Urothelium cell line (cell line): ENCODE measurements around the gene PRKG1.
"Not testable (repeated sequence)": the region's sequence is repeated elsewhere in the genome, so short reads cannot be mapped to it uniquely, and the experiment has no call there.

Source experiments
- DNase-seq: peaks from one replicate; pipeline ENCODE4 v3.0.0; 2011; ENCODE audit warnings: low spot score, mixed read lengths
- FAIRE-seq: peaks from 2 replicates; lab custom pipeline; 2011; peaks lifted over from hg19 to GRCh38; lab: Jason Lieb, UNC

The PRKG1 gene

DNA sequence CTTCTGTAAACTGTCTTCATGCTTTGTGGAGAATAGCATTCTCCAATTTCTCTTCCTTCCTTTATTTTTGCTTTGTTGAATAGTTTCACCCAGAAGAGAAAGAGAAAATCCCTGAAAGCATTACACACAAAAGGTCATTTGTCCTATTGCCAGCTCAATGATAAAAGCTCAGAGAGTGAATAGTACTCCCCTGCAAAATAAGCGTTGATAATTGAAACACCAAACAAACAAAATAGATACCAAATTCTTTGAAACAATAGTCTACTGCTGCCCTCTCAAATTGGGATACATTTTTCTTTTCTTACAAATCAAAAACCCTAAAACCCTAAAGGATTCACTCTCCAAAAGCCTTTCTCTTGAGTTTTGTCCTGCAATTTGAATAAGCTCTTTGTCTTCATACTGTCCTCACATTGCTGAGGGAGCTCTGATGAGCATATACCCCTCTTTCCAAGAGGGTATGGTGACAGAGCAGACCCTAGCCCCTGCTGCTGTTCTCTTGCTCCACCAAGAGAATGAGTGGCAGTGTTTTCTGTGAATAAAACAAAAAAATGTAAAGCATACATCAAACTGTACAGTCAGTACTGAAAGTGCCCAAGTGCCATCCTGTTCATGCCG is 490.7 kb downstream of the PRKG1 start:
- DNase-seq (no peak), FAIRE-seq (no peak)

DNA sequence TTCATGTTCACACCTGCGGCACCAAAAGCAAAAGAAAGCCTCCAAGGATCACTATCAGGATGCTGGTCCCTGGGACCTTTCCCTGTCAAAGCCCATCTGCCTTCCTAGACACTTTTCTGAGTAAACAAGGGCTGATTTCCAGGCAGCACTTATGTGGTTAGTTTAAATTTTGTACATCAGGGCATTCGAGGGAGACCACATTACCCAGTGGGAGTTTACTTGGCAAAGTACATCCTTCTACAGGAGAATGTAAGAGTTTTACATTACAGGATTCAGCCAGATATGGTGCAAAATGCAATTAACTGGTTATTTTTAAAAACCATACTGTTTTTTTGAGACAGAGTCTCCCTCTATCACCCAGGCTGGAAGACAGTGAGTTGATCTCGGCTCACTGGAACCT is 493.0 kb downstream of the PRKG1 start:
- FAIRE-seq, result no peak
- DNase-seq, result no peak

- DNase-seq, result no peak
- no peak for FAIRE-seq
Measured at GRCh38 chr10:51569467-51569866, 495.2 kb downstream of the PRKG1 start.

DNA sequence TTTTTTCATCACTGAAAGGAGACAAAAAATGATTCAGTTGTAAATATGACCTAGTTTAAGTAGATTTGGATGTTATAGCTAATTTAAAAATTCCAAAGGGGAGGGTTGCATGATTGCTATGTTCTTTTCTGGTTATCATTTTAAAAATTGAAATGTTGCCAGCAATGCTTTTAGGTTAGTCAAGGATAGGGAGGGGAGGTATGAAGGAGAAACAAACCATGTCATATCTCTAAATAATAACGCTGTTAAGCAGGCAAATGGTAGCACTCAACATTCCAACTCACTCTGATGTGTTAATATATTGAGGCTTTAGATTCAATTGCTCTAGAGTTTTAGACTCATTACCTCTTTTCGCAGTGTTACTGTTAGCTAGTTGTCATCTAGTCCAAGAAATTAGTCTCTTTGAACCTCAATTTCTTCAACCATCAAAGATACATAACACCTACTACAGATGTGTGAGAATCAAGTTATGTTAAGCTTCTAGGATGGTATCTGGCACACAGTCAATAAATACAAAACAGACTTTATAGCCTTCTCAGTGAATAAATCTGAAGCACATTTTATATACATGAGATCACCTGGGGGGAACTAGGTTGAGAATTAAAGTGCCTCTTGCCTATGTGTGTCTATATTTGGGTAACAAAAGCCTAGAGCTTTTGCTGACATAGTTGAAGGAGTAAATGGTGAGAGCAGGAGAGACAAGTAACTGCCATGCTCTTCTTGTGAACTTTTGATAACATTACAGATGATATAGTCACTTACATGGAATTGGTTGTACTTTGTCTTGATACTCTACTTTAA is 500.2 kb downstream of the PRKG1 start:
- DNase-seq (no peak), FAIRE-seq (no peak)

GRCh38 chr10:51581196-51581595 is 506.9 kb downstream of the PRKG1 start:
- not testable (repeated sequence) for FAIRE-seq, DNase-seq

- FAIRE-seq (no peak), DNase-seq (no peak)
Measured at GRCh38 chr10:51583976-51584375, 509.7 kb downstream of the PRKG1 start.

- DNase-seq (no peak), FAIRE-seq (no peak)
Measured at GRCh38 chr10:51585742-51586141, 511.5 kb downstream of the PRKG1 start.

GRCh38 chr10:51588984-51589383 is 514.7 kb downstream of the PRKG1 start:
- no peak for DNase-seq
- no peak for FAIRE-seq

DNA sequence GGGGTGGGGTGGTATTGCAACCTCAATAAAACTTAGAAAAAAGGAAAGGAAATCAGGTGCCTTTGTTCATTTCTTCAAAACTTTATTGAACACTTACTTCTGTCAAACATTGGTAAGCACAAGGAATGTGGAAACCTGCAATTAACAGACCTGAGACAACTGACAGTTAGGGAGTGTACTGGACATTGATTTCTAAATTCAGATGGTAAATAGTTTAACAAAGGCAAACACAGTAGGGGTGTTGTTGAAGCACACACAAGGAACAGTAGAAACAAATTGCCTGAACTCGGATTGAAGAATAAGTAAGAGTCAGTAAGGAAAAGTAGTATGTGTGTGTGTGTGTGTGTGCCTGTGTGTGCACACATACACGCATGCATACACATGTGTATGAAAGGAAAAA is 516.5 kb downstream of the PRKG1 start:
- FAIRE-seq, result no peak
- no peak for DNase-seq

DNA sequence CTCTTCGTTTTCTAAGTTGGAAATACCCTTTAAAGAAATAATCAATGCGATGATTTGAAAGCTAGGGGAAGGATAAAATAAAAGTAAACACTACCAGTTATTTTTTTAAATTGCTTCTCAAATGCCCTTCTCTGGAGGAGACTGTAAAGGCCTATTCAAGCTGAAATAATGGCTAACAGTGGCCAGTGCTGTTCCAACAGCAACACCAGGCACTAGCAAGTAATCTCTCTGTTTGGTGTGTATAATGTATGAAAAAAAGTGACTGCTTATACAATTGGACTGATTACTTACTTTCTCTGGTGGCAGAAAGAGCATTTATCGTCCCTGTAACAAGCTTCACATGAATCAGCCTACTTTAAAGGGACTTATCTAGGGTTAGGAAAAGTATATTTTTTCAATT is 522.4 kb downstream of the PRKG1 start:
- FAIRE-seq, result no peak
- no peak for DNase-seq

GRCh38 chr10:51599647-51600046 is 525.4 kb downstream of the PRKG1 start:
- DNase-seq (no peak), FAIRE-seq (no peak)

GRCh38 chr10:51602326-51602725 is 528.0 kb downstream of the PRKG1 start:
- DNase-seq, result no peak
- FAIRE-seq, result no peak

DNA sequence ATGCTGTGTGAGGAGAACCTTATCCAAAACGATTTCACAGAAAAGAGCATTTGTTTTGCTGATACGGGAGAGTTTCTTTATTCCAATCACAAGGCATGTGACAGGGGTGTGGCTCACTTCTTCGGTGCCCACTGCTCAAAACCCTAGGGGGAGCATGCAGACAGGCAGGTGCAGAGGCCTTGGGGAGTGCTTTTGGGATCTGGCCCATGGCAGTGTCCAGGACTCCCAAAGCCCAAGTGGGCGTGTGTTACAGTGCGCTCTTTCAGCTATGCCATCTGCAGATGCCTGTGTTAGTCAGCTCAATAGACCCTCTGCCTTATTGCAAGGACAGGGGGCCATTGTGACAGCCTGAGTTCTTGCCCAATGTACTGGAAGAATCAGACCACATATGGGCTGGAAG is 530.3 kb downstream of the PRKG1 start:
- DNase-seq (no peak), FAIRE-seq (no peak)

DNA sequence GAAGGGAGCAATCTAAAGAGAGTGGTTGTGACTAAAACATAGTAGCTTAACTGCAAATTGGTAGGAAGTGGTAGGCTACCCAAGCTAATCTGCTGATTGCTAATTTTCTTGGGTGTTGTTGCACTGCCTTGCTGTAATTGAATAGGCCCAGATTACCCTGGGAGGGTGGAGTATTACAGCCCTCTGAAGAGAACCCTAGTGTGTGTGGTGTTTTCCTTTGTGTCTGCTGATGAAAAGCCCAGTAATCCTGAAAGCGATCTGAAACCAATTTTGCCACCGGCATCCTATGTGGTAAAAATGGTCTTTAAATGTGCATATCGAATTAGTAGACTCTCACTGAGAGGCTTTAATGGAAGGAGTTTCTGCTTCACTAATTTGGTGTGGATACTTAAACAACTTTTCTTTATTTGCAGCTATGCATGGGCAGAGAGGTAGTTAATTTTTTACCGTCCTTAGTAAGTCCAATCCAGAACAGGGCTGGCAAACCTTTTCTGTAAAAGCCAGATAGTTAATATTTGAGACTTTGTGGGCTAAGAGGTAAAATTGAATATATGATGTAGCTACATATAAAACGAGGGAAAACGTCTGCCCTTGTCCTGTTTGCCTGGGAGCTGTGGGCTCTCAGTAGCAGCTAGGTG is 532.7 kb downstream of the PRKG1 start:
- DNase-seq (no peak), FAIRE-seq (no peak)

GRCh38 chr10:51607463-51607835 is 533.2 kb downstream of the PRKG1 start:
- FAIRE-seq, result no peak
- no peak for DNase-seq

DNA sequence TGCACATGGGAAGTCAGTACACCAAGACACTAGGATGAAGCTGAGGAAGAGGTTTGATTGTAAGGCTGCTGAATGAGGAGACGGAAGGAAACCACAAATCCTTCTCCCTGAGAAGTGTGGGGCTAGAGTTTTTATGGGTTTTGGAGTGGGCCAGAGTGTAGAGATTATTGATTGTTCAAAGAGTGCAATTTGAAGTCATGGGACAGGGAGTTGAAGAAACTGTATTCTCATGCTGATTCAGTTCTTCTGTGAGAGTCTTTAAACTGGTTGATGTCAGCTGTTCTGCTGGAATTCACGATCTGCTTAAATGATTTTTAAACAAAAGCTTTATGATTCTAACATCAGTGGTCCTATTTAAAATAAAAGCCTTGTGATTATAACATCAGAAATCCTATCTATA is 533.9 kb downstream of the PRKG1 start:
- FAIRE-seq, result no peak

GRCh38 chr10:51615764-51616298 is 541.5 kb downstream of the PRKG1 start:
- FAIRE-seq (no peak), DNase-seq (no peak)

More for the DNA sequence above, 533.9 kb downstream of the PRKG1 start:
- DNase-seq, result no peak

DNA sequence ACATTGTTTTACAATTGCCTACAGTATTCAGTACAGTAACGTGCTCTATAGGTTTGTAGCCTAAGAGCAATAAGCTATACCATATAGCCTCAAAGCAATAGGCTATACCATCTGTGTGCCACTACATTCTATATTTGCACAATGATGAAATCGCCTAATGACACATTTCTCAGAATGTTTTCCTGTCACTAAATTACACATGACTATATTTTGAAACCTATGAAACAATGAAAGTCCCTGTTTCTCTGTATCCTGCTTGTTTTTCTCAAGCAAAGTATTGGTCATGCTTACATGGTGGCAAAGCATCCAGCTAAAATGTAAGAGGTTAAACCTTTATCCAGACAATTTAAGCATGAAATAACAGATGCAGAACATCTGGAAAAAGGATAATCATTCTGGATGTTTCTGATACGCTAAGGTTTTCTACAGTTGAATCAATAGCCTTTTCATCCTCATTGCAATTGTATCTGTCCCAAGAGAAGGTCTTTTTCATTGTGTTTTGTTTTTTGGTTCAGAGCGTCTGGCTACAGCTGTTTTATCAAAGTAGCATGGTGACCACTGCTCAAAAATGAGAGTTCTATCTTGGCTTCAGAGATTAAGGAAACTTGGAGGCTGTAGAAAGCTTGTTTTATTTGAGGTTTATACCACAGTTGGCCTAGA is 543.4 kb downstream of the PRKG1 start:
- FAIRE-seq, result no peak

DNA sequence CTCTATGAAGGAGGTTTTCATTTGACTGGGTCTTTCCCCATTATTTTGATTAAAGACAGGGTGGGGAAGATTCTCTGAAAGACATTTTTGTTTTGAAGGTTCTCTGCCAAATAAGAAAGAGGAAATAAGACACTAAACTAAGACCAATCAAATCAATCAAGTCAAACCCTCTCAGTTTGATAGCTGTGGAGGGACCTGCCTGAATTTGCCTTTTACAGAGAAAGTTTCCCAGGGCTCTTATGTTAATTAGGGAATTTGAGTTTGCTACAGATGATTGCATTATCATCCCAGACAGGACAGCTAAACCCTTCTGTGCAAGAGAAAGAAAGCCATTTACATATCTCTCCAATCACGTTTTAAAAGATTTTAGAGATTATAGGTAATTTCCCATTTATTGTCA is 545.1 kb downstream of the PRKG1 start:
- DNase-seq (no peak), FAIRE-seq (no peak)

More for the DNA sequence above, 543.4 kb downstream of the PRKG1 start:
- DNase-seq, result no peak

- DNase-seq, result no peak
- no peak for FAIRE-seq
Measured at GRCh38 chr10:51620131-51620530, 545.8 kb downstream of the PRKG1 start.

GRCh38 chr10:51624013-51624412 is 549.7 kb downstream of the PRKG1 start:
- no peak for DNase-seq
- no peak for FAIRE-seq
